NCI-H226 (cell line): Measurements from ENCODE around the gene PURA.

Source experiments
- DNase-seq: peaks from one replicate; pipeline ENCODE4 v3.0.0-alpha.2; 2015

PURA gene

GRCh38 chr5:140113699-140114263, at the start of gene PURA:
TSS of gene PURA (plus strand) at chr5:140114109. CDS start at chr5:140114182, 73 bp downstream.
- peak; percentile 93 for DNase-seq

DNA sequence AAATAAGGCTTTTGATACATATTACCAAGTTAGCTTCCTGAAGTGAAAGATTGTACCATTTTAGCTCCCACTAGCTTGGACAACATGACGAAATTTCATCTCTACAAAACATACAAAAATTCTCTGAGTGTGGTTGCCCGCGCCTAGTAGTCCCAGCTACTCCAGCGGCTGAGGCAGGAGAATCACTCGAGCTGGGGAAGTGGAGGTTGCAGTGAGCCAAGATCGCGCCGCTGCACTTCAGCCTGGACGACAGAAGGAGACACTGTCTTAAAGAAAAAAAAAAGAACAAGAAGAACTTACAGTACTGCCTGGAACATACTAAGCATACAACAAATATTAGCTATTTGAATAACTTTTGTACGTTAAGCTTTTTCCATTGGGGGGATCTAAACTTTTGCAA, 41.1 kb upstream of the PURA start:
- no peak for DNase-seq

GRCh38 chr5:140073296-140073695, 40.6 kb upstream of the PURA start:
- DNase-seq, result no peak

DNA sequence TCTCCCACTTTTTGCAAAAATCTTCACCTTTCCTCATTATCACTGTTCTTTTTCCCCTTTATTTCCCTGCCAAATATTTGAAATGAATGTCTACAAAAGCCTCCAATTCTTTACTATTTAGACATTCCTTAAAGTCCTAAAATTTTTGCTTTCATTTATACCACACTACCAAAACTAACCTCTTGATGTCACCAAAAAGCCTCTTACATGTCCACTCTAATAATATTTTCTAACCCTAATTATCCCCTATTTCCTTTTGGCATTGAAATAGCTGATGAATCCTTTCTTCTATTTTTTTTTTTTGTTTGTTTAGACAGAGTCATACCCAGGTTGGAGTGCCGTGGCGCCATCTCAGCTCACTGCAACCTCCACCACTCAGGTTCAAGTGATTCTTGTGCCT, 38.5 kb upstream of the PURA start:
- DNase-seq, result no peak

GRCh38 chr5:140076142-140076541, 37.8 kb upstream of the PURA start:
- DNase-seq, result no peak

- no peak for DNase-seq
Observed at GRCh38 chr5:140076788-140077187, 37.1 kb upstream of the PURA start.

DNA sequence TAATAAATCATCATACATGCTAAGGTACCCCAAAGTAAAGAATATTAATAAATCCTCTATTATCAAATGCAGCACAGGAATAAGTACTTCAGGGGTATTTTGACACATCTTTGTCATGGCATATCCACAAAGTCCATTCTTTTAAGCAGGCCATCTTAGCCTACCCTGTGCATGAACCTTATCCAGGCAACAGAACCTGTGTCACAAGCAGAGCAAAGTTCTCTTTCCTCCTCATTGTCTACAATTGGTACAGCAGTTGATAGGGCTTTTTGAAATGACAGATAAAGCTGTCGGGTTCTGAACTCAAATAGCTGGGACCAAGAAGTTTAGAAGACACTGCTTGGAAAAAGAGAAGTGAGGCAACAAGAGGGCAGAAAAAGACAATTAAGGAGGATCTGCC, 30.8 kb upstream of the PURA start:
- DNase-seq, result no peak

- DNase-seq, result no peak
Observed at GRCh38 chr5:140083650-140084049, 30.3 kb upstream of the PURA start.

DNA sequence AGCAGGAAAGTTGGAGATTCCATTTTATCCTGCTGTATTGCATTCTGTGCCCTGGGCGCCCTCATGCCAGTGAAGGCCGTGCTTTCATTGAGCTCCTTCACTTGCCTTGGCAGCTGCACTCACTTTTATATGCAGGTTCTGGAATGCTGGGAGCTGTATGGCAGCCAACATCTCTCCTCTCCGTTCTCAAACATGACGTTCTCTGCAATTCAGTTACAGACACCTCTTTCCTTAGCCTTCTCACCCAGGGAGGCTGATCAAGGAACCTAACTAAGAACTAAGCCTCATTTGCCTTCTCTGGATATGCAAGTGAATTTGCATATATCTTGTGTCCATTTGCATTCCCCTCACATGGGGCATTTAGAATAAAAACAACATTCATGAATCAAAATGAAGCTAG, 29.4 kb upstream of the PURA start:
- DNase-seq, result no peak

GRCh38 chr5:140090251-140090650, 23.7 kb upstream of the PURA start:
- DNase-seq, result no peak

- DNase-seq, result no peak
Observed at GRCh38 chr5:140093179-140093578, 20.7 kb upstream of the PURA start.

DNA sequence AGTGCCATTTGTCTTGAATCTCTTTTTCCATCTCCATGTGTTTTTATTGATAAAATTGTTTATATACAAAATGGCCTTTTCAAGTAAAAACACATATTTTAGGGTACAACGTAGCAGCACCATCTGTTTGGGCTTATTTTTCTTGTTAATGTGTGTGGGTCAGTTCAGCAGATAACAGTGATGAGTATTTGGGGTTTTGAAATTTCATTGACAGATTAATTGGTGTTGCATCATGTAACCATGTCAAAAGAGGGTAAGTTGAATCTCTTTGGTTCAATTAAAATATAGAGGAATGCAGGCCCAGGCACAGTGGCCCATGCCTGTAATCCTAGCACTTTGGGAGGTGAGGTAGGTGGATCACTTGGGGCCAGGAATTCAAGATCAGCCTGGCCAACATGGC, 20.0 kb upstream of the PURA start:
- no peak for DNase-seq

DNA sequence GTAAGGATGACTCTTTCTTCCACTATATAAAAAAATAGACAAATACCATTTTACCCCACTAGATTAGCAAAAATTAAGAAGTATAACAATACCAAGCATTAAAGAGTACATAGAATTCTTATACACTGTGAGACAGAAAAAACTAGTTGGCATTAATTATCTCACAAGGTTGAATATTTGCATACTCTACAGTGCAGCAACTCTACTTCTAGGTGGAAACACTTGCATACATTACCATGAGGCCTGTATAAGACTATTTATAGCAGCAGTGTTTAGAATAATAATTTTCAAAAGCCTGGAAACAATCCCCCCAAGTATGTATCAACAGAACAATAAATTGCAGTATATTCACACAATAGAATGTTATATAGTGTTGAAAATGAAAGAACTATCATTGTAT, 19.0 kb upstream of the PURA start:
- no peak for DNase-seq

DNA sequence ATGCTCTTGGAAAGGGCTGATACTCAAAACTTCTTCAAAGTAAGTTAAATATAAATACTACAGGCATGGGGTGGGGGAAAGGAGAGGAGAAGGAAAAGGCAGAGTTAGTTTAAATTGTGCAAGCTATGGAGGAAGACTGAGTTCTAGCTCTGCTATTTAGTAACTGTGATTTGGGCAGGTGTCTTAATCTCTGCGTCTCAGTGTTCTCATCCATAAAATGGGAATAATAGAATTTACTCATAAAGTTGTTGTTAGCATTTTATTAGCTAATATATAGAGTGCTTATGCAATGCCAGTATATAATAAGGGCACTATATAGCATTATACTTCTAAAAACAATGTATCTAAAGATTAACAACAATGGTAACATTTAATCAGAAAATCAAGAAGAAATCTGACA, 12.7 kb upstream of the PURA start:
- DNase-seq, result no peak

DNA sequence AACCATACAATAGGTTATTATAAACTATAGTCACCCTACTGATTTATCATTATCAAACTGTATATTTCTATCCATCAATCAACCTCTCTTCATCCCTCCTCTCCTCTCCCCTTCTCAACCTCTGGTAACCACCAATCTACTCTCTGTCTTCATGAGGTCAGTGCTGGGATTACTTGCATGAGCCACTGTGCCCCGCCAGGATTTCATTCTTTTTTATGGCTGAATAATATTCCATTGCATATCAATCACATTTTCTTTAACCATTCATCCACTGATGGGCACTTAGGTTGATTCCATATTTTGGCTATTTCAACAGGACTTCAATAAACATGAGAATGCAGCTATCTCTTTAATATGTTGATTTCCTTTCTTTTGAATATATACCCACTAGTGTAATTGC, 10.8 kb upstream of the PURA start:
- DNase-seq, result no peak

DNA sequence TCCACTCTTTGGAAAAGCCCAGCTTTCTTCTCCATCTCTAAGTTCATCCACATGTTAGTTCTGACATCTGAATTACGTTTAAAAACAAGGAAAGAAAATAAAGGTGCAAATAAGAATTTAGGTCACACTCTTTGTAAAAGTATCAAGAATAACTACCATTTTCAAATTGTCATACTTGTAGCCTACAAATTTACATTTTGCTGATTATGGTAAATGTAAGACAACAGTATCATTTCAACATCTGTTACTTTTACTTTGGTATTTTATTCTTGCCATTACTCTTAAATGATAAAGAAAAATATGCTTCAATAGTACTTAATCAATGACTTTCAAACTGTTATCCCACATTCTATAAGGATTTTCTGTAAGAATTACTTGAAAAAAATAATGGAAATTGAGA, 9.8 kb upstream of the PURA start:
- no peak for DNase-seq

- DNase-seq, result no peak
Observed at GRCh38 chr5:140106101-140106500, 7.8 kb upstream of the PURA start.

DNA sequence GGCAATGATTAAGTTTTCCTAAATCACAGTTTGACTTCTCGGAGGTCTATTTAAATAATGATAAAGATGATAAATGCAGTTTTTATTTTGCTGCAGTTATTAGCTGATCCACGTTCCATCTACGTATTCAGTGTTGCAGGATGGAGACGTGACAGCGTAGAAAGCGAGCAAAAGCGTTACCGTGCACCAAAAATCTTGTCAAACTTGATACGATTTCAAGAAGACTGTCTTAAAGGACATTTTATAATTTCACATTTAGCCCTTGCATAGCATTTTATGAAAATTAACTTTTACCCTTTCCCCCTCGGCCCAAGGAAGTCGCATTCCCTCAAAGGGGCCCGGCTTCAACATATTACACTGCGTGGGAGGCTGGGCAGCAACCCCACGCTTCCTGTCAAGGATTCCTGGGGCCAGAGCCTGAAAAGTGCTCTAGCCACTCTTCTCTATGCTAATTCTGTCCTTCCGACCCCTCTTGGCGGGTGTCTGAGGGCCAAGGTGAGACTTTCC, 7.1 kb upstream of the PURA start:
- no peak for DNase-seq

GRCh38 chr5:140107312-140108092, 6.4 kb upstream of the PURA start:
- peak; percentile 93 for DNase-seq

GRCh38 chr5:140108093-140109017, 5.6 kb upstream of the PURA start:
- DNase-seq, result no peak

GRCh38 chr5:140109018-140109758, 4.7 kb upstream of the PURA start:
- DNase-seq, result no peak

DNA sequence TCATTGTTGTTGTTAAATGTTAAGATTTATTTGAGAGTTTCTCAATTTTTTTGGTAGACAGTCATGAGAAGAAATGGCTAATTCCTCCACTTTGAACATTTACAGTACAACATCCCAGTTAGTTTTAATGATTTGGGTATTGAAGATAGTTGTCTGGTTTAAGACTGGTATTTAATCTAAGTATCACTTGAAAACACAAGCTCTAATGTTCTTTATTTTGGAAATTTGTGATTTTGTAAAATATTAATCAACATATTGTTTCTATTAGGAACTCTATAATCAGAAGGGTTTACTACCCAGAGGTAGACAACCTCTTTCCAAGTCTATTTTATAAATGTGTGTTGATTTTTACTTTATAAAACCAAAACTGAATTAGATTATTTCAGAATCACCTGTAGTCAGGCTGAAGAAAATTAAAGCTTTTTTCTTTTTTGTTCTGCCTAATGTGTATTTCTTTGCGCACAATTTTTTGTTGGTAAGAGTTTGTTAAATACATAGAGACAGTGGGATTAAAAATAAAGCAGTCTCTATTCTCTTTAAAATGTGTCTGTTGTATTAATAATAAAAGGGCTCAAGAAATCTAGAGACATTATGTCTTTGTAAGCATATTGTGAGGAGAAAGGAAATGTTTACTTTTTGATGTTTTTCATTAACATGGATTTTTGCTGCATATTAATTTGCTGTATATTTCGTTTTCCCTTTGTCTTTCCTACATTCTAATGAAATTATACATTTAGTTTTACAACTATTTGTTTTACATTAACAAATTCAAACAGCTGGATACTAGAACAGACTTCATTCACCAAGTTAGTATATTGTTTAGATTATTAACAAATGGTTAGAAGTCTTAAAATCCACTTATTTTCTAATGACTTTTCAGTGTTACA, 3.9 kb upstream of the PURA start:
- no peak for DNase-seq
